Motor neuron (in vitro differentiated cells): ENCODE results near the gene FAM151B. TPM values are rescaled to one million over a fixed set of nuclear protein-coding genes. Genes with fewer than 3 reads are reported as not detected.
"Not testable (repeated sequence)": the region's sequence is repeated elsewhere in the genome, so short reads cannot be mapped to it uniquely, and the experiment has no call there.

Experiments
- ATAC-seq, 8 experiments: fragments of 200-7000 bp; cut with Tn5 transposase; replicated peaks in 6 of 8; 2 replicates each; pipeline ENCODE4 v1.8.0; 2021; ENCODE audit warnings: mild to moderate bottlenecking in 8 of 8, moderate library complexity in 8 of 8
- H3K27ac ChIP-seq, 2 donors: fragments of 250-450 bp; sonication (Bioruptor Pico); 2 replicates each; pipeline ENCODE4 v1.9.0; 2021; ENCODE audit warnings: antibody characterized with exemption in 2 of 2, mild to moderate bottlenecking in 2 of 2, moderate library complexity in 1 of 2
- H3K4me1 ChIP-seq, 2 donors: fragments of 250-450 bp; sonication (Bioruptor Pico); replicated peaks in 1 of 2; 2 replicates each; pipeline ENCODE4 v1.6.1; 2021; ENCODE audit warnings: antibody characterized with exemption in 2 of 2, mild to moderate bottlenecking in 2 of 2, moderate library complexity in 1 of 2
- H3K4me3 ChIP-seq, 5 donors: fragments of 250-450 bp; sonication (Bioruptor Pico); 2 replicates each; pipeline ENCODE4 v1.9.0; 2021; ENCODE audit warnings: antibody characterized with exemption in 5 of 5, mild to moderate bottlenecking in 5 of 5, moderate library complexity in 4 of 5
- WGBS, 10 experiments: fragments of 450-650 bp; shearing (Covaris generic); methylation state at CpG; one replicate each; pipeline ENCODE4 v1.0.0; 2022; 5-methylcytosine and 5-hydroxymethylcytosine counted together
- in situ Hi-C, 9 experiments: fragments of 400-800 bp; cut with MboI; loops; one replicate each; pipeline ENCODE4 v1.15.0; 2021; ENCODE audit warnings: low sequenced_read_pairs in 9 of 9, low pct_unique_long_range_greater_than_20kb in 2 of 9; ENCODE audit not compliant: unreplicated experiment in 9 of 9
- total RNA-seq, 8 experiments: library from RNA; unstranded; fragments of 300-600 nt; gene quantifications; 2 replicates each; pipeline versions ENCODE4 v1.2.3 to v1.2.4, GENCODE V29; 2022

Gene FAM151B, protein sequence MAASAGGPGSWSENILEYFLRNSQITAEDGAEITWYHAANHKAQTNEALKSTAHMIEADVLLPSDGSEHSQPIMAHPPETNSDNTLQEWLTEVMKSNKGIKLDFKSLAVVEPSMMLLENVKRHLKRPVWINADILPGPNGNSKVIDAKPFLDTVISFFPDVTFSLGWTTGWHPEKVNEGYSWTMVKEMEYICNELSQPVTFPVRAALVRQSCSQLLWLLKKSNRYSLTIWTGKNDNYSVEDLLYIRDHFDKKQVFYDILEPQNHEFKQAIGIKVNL
- total RNA-seq = 1 to 10 TPM; 1.7 to 5.1 (median 2.2) TPM

DNA sequence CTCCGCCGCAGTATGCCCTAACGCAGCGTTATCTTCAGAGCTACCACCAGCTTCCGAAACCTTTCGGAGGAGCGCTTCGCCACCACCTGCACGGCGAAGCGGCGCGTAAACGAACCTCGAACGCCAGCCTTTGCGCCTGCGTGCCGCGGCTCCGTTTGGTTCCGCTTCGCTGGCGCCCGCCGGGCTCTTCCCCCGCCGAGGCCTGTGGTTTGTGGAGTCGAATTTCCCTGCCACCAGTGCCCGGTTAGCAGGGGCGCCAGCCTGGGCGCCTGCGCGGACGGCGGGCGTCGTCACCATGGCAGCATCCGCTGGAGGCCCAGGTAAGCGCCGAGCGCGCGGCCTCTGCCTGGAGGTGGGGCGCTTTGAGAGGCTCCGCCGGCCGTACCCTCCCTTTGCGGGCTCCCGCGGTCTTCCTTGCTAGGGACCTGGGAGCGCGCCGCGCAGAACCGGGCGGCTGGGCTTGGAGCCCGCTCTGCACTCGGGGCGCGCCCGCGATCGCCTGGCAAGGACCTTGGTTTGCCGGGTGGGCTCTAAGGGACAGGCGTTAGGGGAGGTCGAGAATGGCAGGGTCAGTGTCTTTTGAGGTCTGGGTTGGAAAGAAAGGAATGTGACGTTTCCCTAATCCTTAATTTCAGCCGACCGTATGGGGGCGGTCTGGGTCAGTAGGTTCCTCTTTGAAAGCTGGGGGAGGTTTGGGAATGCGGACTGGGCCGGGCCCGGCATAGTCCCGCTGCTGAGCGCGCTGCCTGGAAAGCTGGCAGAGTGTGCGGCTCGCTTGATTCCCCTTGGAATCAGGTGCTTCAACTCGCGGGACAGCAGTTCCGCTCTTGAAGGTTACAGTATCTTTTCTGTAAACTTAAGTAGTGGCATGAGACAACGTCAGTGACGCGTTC is at the start of gene FAM151B:
FAM151B (plus strand) TSS at position 272 of the 893 bp plus-strand sequence; CDS start at position 296, 24 bp downstream.
- Histone ChIP-seq H3K4me1 (no peaks in the 10 kb centered on the region), H3K27ac (peak within 1 kb of the TSS; percentile 14 to 38), H3K4me3 (peak within 1 kb of the TSS; percentile 46 to 60 (median 53))
- ATAC-seq = peak; percentile 85 to 98 (median 94)
- in situ Hi-C loops = loop anchor here in 3 of 9 experiments (25.0 kb wide), 1 partner anchor 174 kb away; the partner anchor contains the start of genes DHFR (in 3 of the 3) and MSH3 (in 3 of the 3)
- 0 to 20% (median 3%) methylated on average over 1 to 27 of the region's 85 CpGs; no CpG with 5 or more reads in 1 of the 10 experiments for WGBS, 10 experiments

DNA sequence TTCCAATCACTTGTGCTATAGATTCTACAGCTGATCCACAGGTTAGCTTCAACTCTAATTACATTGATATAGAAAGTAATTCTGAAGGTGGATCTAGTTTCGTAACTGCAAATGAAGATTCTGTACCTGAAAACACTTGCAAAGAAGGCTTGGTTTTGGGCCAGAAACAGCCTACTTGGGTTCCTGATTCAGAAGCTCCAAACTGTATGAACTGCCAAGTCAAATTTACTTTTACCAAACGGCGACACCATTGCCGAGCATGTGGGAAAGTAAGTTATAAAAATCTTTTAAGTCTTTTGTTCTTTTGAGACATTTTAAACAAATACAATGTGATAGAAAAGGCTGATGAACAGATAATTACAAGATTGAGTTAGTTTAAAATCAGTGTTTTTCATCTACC is 49.2 kb upstream of the FAM151B start:
- 96 to 100% (median 100%) methylated on average over 1 to 4 of the region's 4 CpGs; no CpG with 5 or more reads in 1 of the 10 experiments for WGBS, 10 experiments
- ATAC-seq = no peak
- in situ Hi-C loops = no loop called here

DNA sequence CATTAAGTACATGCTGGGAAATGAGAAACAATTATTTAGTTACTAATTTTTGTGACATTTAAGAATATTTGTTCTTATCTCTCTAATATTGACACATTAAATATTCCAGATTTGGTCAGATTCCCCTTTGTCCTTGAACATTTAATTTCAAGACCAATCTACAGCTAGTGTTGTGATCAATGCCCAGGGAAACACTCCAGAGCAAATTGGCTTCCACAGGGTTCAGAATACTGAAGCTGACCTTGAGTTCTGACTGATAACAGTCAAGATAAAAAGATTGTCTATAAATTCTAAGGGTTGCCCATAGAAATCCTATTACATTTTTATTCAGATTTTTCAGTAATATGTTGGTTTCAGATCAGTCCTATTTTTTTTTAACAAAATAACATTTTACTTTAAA is 48.7 kb upstream of the FAM151B start:
- in situ Hi-C loops = no loop called here
- no peaks in the 10 kb centered on the region for H3K4me1 ChIP-seq
- H3K4me3 ChIP-seq = no peak overlapping the region
- H3K27ac ChIP-seq = no peak overlapping the region
- ATAC-seq = no peak

More for the DNA sequence above, 49.2 kb upstream of the FAM151B start:
- Histone ChIP-seq H3K4me1 (no peaks in the 10 kb centered on the region), H3K27ac (no peak overlapping the region), H3K4me3 (no peak overlapping the region)

DNA sequence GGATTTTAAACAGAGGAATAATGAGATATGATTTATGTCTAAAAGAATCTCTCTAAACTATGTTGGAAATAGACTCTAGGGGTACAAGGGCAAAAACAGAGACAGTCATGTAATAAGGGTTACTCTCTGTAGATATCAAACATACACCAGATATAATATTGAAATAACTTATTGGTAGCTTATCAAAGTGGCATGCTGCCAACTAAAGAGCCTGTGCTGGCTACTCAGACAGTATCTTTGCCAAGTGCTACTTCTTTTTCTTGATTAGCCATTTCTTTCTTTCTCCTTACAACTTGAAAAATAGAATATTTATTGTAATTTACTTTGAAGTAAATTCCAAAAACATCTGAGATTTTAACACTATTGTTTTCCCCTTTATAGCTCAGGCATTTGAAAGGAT is 45.2 kb upstream of the FAM151B start:
- in situ Hi-C loops = no loop called here
- H3K27ac ChIP-seq = no peak overlapping the region
- no peak overlapping the region for H3K4me3 ChIP-seq
- ATAC-seq = no peak
- H3K4me1 ChIP-seq = no peaks in the 10 kb centered on the region

DNA sequence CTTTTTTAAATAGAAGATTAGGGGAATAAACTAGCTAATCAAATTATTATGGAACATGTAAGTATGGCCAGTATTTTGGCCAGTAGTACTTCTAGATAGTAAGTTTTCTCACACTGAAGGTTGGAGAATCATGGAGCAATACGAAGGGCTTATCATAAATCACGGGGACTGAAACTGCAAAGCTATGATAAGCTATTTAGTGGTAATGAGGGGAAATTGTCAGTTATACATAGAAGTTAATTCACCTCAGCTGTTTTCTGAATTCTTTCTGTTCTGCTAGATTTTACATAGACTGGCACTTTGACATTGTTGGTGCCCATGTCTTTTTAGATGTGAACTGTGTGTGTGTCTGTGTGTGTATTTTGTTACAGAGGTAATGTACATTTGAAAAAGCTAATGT is 34.5 kb upstream of the FAM151B start:
- no peak for ATAC-seq
- in situ Hi-C loops = no loop called here

DNA sequence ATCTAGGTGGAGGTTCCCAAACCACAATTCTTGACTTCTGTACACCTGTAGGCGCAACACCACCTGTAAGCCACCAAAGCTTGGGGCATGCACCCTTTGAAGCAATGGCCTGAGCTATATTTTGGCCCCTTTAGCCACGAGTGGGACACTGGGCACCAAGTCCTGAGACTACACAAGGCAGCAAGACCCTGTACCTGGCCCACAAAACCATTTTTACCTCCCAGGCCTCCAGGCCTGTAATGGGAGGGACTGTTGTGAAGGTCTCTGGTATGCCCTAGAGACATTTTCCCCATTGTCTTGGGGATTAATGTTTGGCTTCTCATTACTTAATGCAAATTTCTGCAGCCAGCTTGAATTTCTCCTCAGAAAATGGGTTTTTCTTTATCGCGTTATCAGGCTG is 24.6 kb upstream of the FAM151B start:
- in situ Hi-C loops = no loop called here
- H3K4me1 ChIP-seq = no peaks in the 10 kb centered on the region
- no peak overlapping the region for H3K4me3 ChIP-seq
- WGBS, 10 experiments = 89 to 100% (median 100%) methylated on average over 2 to 4 of the region's 4 CpGs; no CpG with 5 or more reads in 3 of the 10 experiments
- no peak for ATAC-seq
- no peak overlapping the region for H3K27ac ChIP-seq

More for the DNA sequence above, 34.5 kb upstream of the FAM151B start:
- Histone ChIP-seq H3K27ac (no peak overlapping the region), H3K4me3 (no peak overlapping the region), H3K4me1 (no peaks in the 10 kb centered on the region)
- WGBS, 10 experiments = 60 to 100% (median 98%) methylated on average over 1 to 2 of the region's 2 CpGs; no CpG with 5 or more reads in 2 of the 10 experiments

DNA sequence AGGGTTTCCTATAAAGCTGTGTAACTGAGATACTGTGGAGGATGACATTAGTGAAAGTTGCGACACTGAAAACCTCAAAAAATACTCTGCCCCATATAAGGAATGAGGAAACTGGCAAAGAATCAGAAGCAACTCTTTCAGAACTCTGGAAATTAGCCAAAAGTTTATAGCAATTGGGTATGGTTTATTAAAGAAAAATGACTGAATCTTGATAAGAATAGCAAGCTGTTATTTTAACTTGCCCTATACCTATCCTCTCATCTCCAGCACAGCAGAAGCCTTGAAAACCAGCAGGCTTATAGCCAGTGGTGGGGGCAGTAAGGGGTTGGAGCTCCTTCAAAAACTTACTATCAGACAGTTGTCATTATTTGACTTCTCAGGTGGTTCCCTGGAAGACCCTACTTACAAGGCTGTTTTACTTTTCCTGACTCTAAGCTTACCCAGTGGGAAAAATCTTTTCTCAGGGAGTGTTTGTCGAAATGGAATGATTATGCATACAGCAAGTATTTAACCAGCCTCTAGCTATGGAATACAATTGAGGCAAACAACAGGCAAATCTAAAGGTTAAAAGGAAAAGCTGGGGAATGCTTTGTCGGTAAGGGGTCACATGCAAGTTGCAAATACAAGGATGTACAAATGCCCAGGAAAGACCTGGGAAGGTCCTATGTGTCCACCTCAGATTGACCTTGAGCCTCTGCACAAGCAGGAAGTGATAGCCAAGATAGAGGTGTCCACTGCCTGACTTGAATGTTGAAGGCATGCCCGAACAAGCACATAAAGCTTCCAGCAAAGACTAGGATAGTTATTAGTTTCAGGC is 21.0 kb upstream of the FAM151B start:
- H3K4me3 ChIP-seq = no peak overlapping the region
- peak in 2 of 8 experiments; percentile 49 to 52 for ATAC-seq
- in situ Hi-C loops = no loop called here
- 0 to 100% (median 67%) methylated on average over 1 to 4 of the region's 4 CpGs for WGBS, 10 experiments
- H3K27ac ChIP-seq = no peak overlapping the region
- H3K4me1 ChIP-seq = no peaks in the 10 kb centered on the region

DNA sequence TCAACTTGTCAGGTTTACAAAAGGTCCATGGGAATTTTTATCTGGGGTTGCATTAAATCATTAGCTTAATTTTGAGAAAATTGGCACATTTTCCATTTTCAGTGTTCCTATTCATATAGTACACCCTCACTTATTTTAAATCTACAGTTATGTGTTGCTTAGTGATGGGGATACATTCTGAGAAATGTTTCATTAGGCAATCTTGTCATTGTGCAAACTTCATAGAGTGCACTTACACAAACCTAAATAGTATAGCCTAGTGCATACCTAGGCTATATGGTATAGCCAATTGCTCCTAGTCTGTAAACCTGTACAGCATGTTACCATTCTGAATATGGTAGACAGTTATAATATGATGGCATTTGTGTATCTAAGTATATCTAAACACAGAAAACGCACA is 19.8 kb upstream of the FAM151B start:
- H3K4me1 ChIP-seq = no peaks in the 10 kb centered on the region
- H3K4me3 ChIP-seq = no peak overlapping the region
- ATAC-seq = no peak
- no peak overlapping the region for H3K27ac ChIP-seq
- in situ Hi-C loops = no loop called here
- 100% methylated on average over 1 of the region's 1 CpG; no CpG with 5 or more reads in 4 of the 10 experiments for WGBS, 10 experiments

DNA sequence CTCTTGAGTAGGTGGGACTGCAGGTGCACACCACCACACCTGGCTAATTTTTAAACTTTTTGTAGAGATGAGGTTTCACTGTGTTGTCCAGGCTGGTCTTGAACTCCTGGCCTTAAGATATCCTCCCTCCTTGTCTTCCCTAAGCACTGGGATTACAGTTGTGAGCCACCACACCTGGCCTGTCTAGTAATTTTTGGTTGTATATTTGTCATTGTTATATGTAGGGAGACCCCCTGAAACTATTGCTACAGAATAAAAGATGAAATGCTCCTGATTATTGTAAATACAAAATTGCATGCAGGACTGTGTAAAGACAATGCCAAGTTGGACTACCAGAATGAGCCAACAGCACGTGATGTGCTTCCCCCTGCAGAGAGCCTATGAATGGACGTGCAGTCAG is 17.3 kb upstream of the FAM151B start:
- H3K27ac ChIP-seq, in situ Hi-C loops, H3K4me3 ChIP-seq, H3K4me1 ChIP-seq, ATAC-seq: not testable (repeated sequence)
- WGBS, 10 experiments = no CpG with 5 or more reads among the region's 2 CpGs

DNA sequence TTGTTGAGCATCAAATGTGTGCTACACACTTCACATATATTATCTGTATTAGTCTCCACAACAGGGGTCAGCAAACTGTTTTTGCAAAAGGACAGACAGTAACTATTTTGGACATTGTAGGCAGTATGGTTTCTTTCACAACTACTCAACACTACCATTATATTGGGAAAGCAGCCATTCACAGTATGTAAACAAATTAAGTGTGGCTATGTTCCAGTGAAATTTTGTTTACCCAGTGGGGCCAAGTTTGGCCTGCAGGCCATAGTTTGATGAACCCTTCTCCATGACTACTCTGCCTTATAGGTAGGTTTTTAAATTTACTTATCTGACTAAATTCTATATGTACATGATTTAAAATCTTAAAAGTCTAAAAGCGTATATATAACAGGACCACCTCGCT is 13.0 kb upstream of the FAM151B start:
- in situ Hi-C loops = loop anchor here in 3 of 9 experiments (25.0 kb wide), 1 partner anchor 187 kb away; the partner anchor contains the start of genes DHFR (in 3 of the 3) and MSH3 (in 3 of the 3)

DNA sequence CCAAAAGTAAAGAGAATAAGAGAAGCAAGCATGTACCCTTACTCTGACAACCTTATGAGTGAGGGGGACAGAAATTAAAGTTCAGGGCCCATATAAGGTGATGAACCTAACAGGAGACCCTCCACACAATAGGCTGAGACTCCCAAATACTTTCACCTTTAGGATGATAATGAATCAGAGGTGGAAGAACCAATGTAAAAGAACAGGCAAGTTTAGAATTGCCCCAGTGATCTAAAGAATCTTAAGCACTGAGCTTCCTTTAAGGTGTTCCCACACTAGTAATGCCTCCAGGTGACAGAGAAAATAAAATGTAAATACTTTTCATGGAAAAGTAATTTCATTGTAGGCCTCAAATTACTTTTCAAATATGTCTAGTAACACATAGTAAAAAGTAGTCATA is 8.2 kb upstream of the FAM151B start:
- Histone ChIP-seq H3K27ac (no peak overlapping the region), H3K4me1 (no peaks in the 10 kb centered on the region), H3K4me3 (no peak overlapping the region)
- in situ Hi-C loops = loop anchor here in 3 of 9 experiments (25.0 kb wide), 1 partner anchor 183 kb away; the partner anchor contains the start of genes DHFR (in 3 of the 3) and MSH3 (in 3 of the 3)
- ATAC-seq = no peak

More for the DNA sequence above, 13.0 kb upstream of the FAM151B start:
- Histone ChIP-seq H3K4me1 (no peaks in the 10 kb centered on the region), H3K27ac (no peak overlapping the region), H3K4me3 (no peak overlapping the region)
- WGBS, 10 experiments = 80 to 100% (median 91%) methylated on average over 1 to 2 of the region's 2 CpGs; no CpG with 5 or more reads in 3 of the 10 experiments
- no peak for ATAC-seq

DNA sequence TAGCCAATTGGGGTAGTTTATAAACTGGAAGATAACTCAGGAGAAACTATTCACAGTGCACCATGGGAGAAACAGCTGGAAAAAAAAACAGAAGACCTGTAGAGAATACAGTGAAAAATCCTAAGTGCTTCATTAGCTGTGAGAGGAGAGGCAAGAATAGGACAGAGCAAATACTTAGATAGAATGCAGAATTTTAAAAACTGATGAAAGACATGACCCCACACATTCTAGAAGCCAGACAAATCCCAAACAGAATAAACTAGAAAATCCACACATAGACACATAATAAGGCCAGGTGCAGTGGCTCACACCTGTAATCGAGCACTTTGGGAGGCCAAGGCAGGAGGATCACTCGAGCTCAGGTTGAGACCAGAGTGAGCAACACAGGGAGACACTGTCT is 7.5 kb upstream of the FAM151B start:
- no peak for ATAC-seq
- in situ Hi-C loops = loop anchor here in 3 of 9 experiments (25.0 kb wide), 1 partner anchor 182 kb away; the partner anchor contains the start of genes DHFR (in 3 of the 3) and MSH3 (in 3 of the 3)
- Histone ChIP-seq H3K4me3 (no peak overlapping the region), H3K4me1 (no peaks in the 10 kb centered on the region), H3K27ac (no peak overlapping the region)
- WGBS, 10 experiments = 80 to 100% (median 90%) methylated on average over 1 to 2 of the region's 2 CpGs; no CpG with 5 or more reads in 3 of the 10 experiments
